Hypothalamus (tissue), 51 donors: ENCODE results near the gene ATG14.
"Not testable (repeated sequence)": the region's sequence is repeated elsewhere in the genome, so short reads cannot be mapped to it uniquely, and the experiment has no call there.

ENCODE experiments used
- DNase-seq, 51 donors: peaks; one replicate each; lab custom pipeline; 2025; lab: John Stamatoyannopoulos, UW

The ATG14 gene, protein sequence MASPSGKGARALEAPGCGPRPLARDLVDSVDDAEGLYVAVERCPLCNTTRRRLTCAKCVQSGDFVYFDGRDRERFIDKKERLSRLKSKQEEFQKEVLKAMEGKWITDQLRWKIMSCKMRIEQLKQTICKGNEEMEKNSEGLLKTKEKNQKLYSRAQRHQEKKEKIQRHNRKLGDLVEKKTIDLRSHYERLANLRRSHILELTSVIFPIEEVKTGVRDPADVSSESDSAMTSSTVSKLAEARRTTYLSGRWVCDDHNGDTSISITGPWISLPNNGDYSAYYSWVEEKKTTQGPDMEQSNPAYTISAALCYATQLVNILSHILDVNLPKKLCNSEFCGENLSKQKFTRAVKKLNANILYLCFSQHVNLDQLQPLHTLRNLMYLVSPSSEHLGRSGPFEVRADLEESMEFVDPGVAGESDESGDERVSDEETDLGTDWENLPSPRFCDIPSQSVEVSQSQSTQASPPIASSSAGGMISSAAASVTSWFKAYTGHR

DNA sequence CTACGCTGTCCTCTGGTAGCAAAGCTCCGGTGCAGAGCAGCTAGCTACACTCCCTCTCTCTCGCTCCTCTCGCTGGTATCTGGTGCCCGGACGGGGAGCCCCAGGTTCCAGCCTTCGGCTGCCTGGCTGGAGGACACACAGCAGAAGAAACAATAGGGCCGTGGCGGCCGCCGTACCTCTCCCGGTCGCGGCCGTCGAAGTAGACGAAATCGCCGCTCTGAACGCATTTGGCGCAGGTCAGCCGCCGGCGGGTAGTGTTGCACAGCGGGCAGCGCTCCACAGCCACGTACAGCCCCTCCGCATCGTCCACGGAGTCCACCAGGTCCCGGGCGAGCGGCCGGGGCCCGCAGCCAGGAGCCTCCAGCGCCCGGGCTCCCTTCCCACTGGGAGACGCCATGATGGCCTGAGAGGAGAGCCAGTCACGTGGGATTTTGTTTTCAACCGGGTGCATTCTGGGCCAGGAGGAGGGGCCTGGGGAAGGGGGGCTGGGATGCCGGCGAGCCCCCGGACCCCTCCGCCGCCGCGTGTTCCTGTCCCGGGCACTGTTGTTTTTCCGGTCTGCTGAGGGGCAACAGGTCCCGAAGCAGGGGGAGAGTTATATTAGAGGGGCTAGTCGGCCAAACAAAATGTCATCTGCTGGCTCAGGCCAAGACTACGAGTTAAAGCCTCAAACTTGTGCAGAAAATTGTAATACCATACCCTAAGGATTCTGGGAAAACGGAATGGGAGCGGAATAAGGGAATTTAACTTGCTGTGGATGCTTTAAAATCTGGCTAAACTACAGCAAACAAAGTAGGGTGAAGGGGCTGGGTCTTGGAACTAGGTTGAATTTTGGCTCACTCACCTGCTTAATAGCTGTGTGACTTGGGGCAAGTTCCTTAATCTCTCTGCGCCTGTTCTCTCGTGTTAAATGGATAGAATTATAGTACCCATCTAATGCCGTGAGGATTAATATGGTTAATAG lies at the start of gene ATG14:
TSS of gene ATG14 (minus strand) at position 405 of the 964 bp plus-strand sequence. CDS start at position 397, 8 bp downstream.
- peak; percentile 51 to 94 (median 82) for DNase-seq

DNA sequence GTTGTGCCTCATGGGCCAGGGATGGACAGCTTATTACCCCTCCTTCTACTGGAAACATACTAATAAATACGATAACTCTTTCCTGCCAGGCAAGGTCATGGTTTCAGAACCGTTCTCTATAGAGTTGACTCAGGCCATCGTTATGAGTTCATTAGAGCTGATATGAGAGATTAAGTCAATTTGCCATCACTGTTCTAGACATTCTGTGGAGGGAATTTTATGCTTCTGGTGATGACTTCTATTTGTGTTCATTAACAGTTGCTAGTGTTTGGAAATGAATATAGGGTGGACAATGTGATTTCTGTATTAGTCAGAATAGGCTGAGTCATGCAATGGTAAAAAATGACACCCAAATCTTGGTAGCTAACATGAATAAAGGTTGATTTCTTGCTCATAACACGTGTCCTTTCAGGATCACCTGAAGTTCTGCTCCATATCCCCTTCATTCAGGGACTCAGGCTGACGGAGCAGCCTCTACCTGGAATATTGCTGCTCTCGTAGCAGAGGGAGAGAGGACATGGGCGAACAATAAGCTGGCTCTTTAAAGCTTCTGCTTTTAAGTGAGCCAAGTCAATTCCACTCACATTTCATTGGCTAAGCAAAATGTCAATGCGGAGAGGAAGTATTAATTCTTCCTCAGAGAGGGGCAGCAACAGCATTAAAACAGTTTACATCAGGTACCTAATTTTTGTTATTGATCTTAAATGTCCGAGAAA lies 47.3 kb upstream of the ATG14 start:
- DNase-seq, result no peak

DNA sequence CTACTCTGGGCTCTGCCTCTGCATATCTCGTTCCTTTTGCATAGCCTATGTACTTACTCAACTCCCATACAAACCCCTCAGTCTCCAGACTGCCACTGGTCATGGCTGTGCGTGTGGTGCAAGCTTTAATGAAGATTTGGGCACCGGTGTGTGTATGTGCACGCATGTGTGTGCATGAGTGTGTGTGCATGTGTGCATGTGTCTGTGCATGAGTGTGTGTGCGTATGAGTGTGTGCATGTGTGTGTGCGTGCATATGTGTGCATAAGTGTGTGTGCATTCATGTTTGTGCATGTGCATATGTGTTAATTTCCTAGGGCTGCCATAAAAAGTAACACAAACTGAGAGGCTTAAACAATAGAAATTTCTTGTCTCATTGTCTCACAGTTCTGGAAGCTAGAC lies 45.9 kb upstream of the ATG14 start:
- no peak for DNase-seq

DNA sequence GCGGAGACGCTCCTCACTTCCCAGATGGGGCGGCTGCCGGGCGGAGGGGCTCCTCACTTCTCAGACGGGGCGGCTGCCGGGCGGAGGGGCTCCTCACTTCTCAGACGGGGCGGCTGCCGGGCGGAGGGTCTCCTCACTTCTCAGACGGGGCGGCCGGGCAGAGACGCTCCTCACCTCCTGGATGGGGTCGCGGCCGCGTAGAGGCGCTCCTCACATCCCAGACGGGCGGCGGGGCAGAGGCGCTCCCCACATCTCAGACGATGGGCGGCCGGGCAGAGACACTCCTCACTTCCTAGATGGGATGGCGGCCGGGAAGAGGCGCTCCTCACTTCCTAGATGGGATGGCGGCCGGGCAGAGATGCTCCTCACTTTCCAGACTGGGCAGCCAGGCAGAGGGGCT lies 44.8 kb upstream of the ATG14 start:
- not testable (repeated sequence) for DNase-seq

DNA sequence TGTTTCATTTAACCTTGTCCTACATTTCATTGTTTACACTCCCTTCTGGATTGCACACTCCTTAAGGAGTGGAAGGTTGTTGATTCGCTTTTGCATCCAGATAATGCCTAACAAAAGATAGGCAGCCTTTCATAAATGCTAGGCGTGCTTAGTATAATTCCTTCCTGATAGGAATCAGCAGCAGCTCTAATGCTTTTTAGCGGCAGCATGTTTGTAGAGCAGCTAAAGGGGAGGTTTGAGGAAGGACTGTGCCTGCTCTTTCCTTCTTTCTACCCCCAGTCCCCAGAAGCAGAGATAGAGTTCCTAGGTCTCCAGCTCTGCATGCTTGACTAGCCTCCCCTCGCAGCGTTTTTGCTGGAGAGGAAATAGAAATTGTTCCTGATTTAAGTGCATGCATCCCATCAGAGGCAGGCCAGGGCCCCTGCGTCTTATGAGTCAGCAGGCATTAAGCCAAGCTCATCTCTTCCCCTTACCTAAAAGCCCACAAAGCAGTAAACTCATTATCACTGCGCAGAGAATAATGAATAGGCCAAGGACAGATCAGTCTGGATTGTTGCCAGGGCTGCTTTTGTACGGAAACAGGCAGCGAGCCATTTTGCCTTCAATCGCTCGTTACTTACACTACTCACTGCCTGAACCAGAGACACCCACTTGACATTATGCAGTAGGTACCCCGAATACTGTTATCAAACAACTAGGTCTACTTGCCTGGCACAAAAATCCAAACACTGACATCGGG lies 42.8 kb upstream of the ATG14 start:
- DNase-seq, result peak in 26 of 51 donors; percentile 4 to 70 (median 17)

DNA sequence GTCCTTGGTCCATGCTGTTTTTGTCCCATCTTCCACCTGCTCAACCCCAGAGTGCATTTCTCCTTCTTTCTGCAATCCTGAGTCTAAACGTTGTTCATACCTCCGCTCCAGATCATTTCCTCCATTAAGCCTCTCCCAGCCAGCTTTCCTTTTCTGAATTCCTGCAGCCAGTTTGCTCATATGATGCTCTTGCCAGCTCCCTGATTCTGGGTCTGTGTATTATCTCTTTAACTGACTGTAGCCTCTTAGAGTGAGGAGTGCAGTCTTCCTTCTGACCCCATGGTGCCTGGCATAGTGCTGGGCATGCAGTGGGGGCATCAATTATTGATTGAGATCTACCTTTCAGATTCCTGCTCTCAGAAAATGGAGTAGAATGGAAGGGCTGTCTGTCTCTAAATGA lies 40.3 kb upstream of the ATG14 start:
- no peak for DNase-seq

DNA sequence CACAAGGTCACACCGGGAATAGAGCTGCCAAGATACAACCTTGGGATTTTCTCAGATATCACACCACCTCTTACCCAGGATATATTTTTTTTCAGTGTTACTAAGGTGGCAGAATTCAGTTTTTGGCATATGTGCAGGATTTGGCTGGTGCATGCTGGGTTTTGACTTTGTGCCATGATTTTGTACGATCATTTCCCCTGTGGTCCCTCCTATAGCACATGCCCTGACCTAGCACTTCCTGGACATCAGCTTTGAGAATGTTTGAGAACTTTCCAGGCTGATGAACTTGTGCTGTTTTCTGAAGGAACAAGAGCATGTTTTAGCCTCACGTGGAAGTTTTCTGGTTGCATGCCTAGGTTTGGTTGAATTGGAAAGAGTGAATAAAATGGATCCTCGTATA lies 39.8 kb upstream of the ATG14 start:
- DNase-seq, result no peak

DNA sequence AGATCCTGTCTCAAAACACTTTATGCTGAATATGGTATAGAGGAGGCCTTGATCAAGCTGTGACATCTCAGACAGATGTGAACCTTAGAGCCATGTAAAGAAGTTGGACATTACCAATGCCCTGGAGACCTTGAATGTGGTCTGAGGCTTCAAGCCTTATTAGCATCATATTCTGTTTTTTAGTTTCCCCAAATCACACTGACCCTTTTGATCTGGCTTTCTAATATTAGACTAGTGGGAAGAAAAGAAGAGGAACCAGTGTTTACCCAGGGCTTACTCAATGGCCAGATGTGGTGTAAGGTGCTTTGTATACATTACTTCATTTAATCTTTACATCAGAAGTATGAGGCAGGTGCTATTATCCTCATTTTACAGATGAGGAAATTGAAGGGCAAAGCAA lies 39.4 kb upstream of the ATG14 start:
- no peak for DNase-seq

DNA sequence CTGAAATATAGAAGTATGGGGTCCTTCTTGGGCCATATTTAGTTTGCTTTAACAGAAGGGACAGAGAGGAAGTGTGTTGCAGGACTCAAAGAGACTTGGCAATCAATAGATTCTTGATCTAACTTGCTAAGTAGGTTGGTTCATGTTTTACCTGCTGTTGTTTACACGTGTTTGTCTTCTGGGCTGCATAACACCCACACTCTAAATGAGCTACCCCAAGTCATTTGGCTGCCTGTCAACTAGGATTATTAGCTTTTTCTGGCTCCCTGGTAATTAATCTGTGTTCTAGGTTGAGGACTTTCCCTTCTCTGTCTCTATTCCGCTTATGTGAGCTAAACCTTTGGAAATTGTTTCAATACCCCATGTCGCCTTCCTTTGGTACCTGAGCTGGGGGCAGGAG lies 38.9 kb upstream of the ATG14 start:
- DNase-seq, result no peak

DNA sequence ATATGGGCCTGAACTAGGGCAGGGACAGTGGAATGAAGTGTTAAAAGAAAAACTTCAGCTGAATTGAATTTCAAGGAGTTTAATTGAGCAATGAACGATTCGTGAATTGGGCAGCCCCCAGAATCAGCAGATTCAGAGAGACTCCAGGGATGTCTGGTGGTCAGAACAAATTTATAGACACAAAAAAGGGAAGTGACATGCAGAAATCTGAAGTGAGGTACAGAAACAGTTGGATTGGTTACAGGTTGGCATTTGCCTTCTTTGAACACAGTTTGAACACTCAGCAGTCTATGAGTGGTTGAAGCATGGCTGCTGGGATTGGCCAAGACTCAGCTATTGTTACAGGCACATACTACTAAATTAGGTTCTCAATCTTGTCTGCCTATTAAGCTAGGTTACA lies 38.5 kb upstream of the ATG14 start:
- DNase-seq, result no peak

DNA sequence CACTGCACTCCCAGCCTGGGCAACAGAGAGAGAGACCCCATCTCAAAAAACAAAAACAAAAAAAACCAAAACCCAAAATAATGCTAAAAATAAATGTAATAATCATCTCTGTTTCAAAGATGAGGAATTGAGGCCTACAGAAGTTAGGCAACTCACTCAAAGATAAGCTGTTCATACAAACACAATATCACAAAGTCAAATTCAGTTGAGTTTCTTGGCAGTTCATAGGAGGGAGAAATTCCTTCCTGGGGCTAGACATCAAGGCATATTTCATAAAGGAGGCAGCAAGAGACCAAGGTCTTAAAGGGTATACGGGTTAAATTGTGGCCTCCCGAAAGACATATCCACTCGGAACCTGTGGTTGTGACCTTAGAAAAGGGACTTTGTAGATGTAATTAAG lies 37.5 kb upstream of the ATG14 start:
- no peak for DNase-seq

DNA sequence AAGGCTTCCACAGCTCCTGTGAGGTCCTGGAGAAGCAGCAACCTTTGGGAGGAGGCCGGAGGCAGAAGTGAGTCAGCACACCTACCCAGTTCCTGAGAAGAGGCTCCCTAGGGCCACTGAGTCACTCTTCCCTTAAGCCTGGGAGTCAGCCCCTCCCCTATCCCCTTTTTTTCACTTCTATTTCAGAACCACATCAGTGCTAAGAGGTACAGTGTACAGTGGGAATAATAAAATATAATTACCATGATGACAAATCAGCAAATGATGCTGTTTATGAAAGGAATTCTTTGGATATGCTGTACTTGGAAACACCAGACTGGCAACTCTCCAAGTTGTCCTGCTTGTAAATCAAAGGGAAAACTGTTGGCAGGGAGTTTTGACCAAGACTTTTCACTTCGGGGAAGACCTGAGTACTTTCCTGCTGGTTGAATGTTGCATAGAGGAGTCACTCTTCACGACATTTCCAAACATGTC lies 36.5 kb upstream of the ATG14 start:
- peak in 1 of 51 donors; percentile 4 for DNase-seq

DNA sequence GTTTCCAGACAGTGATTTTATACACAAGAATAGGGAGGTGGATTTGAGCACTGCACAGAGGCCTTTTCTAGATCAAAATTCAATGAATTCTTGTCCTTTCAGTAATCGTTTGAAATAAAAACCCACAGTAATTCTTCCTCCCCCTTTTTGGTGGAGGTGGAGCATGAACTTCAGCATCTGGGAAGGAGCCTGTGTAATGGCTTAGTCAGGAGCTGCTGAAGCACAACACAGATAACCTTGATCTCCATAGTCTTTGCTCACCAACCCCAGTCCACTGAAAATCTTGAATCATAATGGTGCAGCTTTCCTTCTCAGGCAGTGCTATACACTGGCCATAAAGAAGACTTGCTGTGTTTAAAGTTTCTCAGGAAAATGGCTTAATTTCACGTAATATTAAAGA lies 35.2 kb upstream of the ATG14 start:
- DNase-seq, result peak in 1 of 51 donors; percentile 20

DNA sequence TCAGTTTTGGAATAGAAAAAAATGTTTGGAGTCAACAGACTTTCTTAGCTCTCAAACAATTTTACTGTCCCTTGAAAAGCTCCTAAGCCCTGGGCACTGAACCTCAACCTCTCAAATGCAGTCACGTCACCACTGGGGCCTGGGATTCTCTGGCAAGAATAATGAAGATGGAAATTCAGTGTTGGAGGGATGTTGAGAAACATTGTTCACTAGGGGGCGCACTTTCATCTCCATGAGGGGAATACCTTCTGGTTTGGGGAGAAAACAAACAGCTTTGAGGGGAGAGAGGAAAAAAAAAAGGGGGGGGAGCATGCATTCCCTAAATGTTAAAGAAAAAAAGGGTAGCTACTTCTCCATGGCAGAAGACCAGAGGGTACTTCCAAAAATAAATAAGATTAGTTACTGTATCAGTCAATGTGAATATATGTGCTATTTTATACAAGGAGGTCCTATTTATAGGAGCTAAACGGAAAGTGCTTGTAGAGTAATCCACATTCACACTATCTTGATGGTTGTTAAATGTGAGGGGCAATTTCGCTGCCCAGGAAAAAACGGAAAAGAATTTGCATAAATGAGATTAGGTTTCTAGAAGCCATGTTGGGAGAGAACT lies 34.6 kb upstream of the ATG14 start:
- peak in 31 of 51 donors; percentile 5 to 74 (median 27) for DNase-seq

DNA sequence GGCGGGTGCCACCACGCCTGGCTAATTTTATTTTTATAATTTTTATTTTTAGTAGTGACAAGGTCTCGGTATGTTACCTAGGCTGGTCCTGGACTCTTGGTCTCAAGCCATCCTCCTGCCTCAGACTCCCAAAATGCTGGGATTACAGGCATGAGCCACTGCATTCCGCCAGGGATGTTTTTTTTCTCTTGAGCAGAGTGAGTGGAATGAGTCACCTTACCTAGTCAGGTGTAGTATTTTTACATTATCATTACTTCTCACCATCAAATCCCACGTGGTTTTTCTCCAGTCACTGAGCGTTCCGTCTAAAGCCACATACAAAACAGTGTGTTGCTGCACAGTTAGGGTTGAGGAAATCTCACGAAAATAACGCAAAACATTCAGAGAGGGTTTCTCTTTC lies 29.7 kb upstream of the ATG14 start:
- no peak for DNase-seq

DNA sequence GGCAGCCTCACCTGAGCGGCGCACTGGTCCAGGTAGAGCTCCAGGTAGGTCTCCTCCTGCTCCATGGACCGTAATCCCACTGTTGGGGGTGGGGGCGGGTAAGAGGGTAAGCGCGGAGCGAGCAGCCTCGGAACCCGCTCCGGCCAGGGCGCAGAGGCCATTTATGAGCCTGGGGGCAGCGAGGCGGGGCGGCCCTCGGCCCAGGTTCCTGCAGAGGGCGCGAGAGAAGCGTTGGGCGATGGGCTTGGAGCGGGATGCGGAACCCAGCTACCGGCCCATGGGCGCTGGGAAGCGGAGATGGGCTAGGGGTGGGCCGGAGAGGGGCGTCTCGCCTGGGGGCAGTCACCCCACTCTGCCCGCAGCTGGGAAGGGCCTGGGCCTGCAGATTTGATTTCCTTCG lies 28.8 kb upstream of the ATG14 start, which contains the start of gene TBPL2:
TSS of gene TBPL2 (minus strand) at position 232 of the 400 bp plus-strand sequence. CDS start at position 65, 167 bp downstream.
- no peak for DNase-seq

DNA sequence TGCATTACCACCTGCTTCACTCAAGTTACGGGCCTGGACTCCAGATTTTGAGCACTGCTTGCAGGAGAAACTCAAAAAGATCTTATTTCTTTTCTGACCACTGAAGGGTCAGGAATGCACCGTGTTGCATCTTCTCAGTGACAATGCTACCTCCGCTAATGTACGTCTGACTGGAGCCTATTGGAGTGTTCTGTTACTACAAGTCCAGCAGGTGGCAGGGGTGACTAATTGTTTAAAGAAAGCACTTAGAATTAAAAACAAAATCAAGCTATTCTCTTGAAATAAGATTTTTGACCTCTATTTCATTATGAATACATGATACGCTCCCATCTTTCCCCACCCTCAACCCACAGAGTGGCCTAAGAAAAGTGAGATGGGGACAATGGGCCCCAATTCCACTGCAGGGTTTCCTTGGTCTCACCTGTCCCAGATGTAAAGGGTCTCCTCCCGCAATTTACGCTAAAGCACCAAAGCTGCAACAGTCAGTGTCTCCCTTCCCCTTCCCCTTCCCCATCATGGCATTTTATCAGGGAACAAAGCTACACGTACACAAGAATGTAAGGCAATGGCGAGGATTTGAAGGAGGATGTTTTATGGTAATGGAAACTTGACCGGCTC lies 26.5 kb upstream of the ATG14 start:
- DNase-seq, result peak in 1 of 51 donors; percentile 22

DNA sequence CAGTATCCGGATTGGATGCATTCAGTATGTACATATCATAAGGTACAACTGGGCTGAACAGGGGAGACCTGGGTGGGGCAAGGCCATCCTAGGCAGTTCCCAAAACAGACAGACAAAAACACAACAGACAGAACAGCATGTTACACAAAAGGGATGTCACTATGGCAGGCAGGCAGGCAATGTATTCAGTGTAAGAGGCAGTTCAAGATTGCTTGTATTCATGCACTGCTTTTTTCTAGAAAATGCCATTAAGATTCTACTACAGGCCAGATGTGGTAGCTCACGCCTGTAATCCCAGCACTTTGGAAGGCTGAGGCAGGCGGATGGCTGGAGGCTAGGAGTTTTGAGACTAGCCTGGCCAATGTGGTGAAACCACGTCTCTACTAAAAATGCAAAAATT lies 25.3 kb upstream of the ATG14 start:
- DNase-seq, result no peak

DNA sequence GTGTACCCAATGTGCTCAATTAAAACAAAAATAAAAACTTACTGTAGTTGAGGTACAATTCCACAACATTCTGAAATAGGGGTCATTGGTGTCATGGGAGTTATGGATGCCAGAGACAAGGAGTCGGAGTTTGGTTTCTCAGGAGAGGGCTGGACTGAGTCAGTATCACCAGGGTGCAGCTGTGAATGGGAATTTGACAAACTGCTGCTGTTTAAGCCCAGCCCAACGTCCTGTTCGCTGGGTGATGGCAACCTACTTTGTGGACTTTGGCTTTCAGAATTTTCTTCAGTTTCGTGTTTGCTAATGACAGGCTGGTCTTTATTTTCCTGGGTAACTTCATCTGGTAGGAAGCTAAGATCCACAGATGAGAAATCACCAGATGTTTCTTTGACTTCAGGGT lies 24.9 kb upstream of the ATG14 start:
- DNase-seq, result no peak
